ENCODE data around the gene HOXA4.

HOXA4 gene

DNA sequence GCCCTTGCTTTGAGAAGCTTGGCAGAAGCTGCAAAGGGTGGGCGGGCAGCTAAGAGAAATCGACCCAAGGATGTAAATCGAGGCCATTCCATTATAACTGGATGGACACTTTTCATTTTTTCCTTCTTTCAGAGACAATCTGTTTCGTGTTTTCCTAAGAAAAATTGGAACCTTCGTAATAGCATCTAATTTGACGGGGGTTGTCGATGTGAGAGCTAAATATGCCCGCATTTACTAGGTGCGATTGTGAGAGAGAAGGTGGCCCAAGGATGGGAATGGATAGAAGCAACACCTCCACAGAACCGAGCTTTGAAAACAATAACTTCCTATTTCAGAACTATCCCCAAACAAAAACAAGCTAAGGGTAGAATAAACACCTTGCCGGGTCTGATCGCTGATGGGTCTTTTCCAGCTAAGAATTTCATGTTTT is 848 bp upstream of the HOXA4 start:
- no peak for DNase-seq

DNA sequence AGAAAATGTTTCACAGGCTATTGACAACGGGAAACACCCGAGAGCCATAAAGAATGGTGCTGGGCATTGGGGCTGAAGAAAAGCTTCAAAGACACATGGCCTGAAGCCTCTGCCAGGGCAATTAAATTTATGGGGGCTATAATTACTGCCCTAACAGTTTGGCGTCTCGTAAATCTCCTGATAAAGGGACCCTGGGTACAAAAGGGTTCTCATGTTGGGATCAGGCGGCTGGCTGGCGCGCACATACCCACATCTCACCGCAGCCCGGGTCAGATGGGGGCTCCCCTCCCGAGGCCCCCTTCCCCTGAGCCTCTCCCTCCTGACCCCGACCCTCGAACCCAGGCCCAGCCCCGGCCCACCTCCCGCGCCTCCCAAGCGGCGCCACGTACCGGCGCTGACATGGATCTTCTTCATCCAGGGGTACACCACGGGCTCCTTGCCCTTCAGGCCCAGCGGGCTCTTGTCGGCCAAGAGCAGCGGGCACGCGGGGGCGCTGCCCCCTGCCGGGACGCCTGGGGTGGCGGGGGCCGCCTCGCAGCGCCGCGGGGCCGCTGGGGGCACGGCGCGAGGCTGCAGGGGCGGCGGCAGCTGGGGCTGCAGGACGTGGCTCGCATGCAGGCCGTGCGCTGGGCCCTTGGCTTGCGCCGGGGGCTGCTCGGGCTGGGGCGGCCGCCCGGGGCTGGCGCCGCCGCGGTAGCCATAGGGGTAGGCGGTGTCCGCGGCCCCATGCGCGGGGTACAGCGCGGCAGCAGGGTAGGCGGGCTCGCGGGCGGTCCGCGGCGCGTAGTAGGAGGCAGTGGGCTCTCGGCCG is 623 bp downstream of the HOXA4 start:
- DNase-seq: peak in 2 of 6 experiments; percentile 15 to 29

DNA sequence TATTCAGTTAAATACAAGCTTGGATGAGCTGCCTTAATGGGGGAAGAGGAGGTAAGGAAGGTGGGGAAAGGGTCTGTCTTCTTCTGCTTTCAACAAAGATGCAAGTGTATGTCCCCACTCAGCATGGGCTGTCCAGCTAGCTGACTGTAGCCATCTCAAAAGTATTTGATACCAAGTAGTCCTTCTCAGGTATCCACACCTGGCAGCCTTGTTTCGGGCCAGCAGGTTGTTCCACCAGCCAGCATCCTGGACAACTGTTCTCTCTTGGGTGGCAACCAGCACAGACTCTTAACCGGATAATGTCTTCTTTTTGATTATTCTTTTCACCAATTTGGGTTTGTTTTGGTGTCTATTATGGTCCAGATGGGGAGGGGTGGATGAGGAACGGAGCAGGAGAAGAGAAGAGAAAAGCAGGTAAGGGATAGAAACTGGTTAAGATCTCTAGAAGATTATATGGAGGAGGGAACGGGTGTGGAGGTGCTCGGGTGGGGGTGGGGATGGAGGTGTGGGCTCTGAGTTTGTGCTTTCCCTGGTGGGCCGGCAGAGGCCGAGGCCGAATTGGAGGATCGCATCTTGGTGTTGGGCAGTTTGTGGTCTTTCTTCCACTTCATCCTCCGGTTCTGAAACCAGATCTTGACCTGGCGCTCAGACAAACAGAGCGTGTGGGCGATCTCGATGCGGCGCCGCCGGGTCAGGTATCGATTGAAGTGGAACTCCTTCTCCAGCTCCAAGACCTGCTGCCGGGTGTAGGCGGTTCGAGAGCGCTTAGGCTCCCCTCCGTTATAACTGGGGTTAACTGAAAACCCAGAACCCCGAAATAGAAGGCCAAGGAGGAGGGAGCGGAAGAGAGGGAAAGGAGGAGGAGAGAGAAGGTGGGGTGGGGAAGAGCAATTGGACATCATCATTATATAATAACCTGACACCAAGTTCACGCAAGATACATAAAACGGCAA is 1.5 kb downstream of the HOXA4 start:
- no peak for DNase-seq

DNA sequence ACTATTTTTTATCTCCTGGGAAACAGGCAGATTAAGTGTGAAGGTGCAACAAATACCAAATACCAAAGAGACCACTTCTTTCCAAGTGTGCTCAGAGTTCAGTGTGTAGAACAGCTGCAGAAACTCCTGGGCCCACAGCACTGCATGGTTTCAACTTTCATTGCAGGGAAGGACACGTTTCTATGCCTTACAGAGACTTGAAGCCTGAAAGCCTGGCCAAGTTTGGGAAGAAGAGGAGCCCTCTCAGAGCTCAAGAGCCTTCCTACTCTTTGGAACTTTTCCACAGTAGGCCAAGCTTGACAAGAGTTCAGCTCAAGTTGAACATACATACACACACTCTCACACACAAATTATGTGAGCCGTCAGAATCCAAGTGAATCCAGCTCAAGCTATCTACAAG is 2.5 kb downstream of the HOXA4 start:
- no peak for DNase-seq

DNA sequence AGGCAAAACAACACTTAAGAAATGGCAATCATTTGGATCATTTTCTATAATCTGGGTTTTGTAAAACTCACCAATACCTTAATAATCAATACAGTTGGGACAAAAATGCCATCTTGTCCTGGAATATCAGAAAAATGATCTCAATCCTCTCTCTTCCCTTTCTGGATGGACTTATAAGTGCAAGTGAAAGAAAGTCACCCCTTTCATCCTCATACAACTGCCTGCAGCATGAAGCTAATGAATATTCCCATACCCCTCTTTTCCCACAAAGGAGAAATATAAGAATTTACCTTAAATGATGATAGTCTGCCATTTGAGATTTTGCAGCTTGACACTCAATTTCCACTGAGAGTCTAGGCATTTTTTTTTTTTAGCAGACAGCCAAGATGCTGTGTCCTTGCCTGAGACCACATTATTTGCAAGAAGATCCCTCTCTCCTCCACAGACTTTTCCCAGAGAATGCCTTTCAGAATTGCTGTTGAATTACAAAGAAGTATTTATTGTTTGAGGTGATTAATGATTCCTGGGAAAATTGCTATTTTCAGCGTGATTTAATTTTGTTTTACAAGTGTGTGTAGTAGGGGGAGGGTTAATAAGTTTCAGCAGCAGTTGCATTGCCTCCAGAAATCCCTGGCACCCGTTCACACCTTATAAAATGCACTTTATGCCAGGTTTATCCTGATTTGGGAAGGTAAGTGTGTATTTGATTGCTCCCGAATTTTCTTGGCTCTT is 3.8 kb downstream of the HOXA4 start:
- no peak for DNase-seq

DNA sequence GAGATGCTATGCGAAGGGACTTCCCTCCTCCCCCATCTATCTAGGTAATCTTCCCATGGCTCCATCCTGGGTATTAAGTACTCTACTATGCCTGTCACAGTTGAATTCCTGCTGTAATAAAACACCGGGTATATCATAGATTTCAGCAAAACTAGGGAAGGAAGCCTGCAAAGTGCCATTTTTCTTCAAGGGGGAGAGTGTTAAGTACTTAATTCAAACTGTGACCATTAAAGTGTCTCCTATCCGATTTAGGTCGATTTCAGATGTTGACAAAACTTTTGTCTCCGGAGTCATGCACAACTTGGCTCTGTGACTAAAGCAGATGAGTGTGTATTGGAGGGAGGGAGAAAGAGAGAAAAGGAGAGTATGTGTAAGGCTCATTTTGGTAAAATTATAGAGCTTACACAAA is 4.6 kb downstream of the HOXA4 start:
- no peak for DNase-seq

DNA sequence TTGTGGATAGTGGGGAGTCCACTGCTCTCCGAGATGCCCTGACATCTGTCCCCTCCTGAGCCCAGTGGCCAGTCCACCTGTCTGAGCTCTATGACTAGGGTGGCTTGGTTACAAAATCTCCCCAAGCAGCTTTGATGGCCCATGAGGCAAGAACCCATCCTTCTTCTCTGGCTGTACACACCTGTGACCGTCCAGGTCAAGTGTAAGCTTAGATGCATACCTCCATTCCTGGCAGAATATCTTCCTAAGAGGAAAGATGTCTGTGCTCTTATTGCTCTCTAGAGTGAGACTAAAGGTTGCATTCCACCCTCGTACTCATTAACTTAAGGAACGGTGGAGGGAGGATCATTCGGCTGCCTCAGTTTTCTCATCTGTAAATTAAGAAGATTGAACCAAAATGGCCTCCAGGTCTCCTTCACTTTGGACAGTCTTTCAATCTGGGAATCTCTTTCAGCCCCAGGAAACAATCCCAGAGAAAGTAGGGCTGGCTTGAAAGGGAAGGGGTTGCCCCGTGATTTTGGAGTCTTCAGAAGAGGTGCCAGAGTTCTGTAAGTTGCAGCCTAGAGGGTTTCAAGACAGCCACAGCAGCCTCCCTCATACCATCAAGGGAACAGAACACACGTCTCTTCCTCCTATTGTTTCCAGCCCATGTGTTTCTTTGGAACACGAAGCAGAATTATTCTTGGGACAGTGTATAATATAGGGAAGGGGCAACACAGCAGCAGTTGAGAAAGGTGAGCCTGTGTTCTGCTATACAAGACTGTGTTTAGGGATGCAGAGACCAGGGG is 5.5 kb downstream of the HOXA4 start:
- DNase-seq: no peak

DNA sequence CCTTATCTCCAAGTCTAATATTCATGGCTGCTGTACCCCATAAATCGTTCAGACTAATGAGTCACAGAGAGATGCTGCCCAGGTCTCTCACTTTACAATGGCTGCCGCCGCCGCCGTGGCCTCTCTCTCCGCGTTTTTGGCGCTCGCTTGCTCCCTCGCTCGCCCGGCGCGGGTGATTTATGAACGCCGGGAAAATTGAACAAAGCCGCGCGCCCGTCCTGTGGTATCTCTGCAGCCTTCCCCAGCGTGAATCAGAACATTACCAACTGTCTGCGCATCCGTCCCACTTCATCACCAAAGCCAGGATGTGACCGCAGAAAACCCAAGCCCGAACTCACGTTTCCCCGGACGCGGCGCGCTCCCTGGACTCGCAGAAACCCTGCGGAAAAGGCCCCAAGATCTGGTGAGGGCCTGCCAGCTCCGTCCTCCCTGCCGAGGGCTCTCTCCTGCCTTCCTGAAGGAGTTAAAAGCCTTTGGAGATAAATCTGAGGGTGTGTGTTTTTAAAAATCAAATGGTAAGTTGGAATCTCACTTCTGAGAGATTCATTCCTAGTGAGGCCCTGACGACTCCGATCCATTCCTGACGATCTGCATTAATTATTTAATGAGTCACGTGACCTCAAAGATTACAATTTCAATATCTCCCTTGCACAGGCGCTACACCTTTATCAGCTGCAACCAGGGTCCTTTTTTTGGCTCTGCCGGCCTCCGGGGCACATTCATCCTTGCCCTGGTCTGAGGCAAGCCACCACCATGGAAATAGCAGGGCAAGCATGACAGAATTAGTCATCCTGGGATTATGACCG is 6.3 kb downstream of the HOXA4 start:
- DNase-seq: no peak

DNA sequence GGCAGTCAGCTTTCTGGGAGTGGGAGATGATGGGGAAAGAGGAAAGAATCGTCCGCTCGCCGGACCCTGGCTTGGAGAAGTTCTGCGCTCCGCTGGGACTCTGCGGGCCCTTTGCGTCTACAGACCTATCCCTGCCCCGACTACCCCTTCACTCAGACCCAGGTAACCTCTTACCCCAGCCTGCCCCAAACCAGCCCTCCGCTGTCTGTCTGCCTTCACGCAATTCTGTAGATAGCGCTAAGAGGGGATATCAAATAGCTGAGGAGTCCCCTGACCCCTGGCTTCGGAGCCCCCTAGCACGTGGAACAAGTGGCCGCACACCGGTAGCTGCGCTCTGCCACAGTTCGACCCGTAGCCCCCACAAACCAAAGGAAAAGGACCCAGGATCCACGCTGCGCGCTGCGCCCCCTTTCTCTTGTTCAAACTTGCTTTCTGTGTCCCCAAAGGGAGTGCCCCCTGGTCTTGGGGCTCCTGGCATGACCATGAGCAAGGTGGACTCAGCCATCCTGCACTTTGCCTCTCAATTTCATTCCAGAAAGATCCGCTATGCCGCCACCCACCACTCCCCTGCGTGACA is 7.0 kb downstream of the HOXA4 start:
- DNase-seq: no peak

DNA sequence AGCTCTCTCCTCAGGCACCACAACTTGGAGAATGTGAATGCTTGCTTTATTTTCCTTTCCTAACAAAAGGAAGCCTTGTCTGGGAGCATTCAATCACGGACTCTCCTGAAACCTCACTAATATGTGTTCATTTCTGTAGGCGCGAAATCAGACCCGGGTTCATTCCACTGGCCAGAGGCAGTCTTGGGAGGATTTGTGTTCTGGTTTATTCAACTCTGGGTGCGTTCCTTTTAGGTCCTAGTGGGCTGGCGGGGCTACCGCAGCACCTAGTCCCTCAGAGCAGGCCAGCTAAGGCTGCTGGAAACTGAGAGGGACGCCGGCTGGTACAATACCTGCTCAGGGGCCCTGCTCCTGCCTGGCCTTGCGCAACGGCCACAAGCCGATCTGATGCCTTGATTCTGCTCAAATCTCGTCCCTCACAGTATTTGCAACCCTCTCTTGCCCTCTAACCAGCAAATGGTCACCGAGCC is 7.5 kb downstream of the HOXA4 start:
- DNase-seq: no peak

DNA sequence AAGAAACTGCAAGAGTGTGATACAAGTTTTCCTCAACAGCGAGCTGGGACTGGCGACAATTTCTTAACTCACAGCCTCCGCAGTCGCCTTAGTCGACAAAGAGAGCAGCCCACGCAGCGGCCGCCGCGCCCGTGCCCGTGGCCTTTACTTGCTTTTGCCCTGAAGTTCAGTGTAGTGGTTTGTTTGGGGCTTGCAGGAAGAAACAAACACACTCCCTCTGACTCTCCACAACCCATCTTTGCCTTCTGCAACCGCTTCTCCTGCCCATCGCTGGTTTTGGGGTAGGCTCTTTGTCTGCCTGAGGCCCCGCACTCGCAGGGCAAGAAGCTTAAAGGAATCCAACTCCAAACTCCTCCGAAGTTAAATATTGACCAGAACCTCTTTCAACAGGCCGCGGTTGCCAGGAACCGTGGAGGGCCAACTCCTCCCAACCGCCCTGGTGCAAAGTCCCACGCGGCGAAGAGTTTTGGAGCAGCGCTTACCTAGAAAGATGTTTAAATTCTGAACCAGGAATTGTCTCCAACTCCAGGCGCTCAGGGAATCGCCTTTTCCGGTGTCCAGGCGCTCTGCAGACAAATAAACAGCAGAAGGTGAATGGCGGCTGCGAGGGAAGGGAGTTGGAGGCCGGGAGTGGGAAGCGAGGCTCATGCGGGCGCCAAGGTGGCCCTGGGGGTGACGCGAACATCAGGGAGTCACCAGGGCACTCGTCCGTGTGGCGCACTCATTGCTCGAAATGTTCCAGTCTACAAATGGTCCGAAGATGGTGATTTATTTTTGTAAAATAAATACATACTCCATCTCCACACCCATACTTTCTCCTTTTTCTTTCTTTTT is 8.3 kb downstream of the HOXA4 start:
- no peak for DNase-seq

DNA sequence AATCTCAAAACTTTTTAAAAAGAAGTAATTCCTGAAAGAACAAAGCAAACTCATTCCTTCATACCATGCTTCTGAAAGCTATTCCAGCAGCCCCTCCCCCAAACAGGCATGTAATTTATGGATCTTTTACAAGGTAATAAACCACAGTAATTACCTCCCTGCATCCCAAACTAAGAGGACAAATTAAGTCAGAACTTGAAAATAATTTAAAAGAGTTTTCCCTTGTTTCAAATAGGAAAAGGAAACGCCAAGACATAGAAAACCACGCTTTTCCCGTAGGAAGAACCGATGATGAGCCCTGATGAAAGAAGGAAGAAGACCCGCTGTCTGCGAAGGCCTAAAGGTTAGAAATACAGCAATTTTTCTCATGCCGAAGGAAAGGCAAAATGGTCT is 8.9 kb downstream of the HOXA4 start:
- no peak for DNase-seq

DNA sequence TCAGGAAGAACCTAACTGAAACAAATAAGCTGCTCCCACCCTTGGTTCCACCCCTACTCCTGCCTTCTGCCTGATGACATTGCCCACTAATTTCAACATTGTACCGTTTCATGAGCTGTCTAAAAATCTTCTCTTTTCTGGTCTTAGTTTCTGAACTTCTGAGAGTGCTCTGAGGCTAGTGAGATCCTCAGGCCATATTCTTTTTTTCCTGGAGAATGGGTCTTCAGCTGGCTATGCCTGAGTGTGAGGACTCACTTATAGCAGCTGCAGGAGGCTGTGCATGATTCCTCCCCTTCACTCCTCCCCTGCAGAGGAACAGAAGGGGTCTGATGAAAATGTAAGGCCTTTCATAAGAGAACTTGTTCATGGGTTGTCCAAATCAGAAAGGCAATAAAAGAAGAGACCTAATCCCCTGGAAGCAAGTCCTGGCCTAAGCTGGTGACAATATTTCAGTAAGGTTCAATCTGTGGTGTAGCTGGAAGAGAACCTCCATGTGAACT is 11.1 kb downstream of the HOXA4 start:
- DNase-seq: no peak

DNA sequence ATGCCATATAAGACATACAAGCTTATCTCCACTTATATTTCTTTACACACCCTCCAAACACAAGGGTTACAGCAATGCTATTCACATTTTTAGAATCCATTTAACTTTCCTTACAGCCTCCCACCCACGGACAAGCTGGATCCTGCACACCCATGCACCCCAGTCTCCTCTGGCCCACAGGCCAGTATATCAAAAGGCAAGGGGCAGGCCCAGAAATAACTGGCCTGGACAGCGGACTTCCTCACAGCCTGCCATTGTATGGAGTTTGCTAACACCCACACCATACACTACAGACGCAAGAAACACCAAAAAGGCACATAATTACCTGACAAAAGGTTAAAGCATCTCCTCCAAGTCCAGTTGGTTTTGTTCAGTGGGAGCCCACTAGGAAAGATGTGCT is 12.0 kb downstream of the HOXA4 start:
- no peak for DNase-seq

DNA sequence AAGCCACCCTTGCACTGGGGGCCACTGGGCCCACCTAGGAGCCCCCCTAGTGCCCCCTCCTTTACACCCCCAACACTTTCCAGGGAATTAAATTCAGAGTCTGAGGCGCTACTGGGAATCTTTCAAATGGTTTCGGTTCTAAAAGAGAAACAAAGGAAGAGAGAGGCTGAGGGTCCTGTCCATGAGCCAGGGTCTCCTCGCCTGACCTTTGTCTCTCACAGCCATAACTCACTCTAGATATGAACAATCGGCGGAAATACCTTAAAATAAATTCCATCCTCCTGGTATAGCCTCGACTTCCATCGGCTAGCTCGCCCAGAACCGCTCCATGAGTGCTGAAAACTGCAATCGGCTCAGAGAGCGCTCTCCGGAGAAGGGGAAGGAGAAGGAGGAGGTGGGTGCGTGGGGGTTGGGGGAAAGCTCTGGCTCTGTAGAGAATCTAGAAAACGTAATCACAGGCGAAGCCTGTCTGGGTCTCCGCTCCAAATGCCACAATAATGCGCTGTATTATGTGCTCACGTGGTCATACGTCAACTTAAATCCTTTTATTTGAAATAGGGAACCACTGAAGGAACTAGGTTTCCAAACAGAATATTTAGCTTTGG is 12.6 kb downstream of the HOXA4 start:
- no peak for DNase-seq

DNA sequence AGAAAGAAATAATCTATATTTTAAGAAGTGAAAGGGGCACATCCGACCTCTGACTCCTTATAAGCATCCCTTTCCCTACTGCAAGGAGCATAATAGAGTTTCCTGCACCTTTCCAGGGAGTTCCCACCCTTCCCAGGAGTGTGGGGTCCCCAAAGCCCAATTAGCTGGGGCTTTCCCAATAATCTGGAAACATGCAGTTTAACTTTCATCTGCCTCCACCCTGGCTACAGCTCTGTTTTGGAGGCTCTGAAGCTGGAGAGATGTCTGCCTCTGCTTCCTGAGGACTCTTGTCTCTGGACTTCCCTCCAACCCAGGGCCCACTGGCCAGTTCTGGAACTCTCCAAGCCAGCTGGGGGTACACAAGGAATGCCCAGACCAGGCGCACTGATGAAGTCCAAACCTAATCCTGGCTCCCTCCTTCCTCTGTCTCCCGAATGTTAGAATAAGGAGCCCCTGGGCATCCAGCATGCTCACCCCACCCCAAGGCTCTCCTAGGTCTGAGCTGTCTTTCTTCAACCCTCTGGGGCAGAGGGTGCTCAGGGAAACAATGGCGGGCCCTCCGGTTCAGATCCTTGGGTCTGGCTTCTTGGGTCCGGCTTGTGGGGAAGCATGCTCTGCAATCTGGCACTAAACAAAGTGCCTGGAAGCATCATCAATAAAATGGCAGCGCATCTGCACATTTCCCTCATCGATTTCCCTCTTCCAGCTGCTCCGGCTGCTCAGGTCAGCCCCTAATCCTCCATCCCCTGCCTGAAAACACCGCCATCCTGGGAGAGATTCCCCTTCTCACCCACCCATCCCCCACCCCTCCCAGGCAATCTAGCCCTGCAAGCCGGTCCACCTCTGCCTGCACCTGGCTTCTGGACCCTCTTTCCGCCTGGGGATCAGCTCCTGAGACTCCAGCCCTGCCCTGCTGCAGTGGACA is 13.3 kb downstream of the HOXA4 start:
- no peak for DNase-seq

DNA sequence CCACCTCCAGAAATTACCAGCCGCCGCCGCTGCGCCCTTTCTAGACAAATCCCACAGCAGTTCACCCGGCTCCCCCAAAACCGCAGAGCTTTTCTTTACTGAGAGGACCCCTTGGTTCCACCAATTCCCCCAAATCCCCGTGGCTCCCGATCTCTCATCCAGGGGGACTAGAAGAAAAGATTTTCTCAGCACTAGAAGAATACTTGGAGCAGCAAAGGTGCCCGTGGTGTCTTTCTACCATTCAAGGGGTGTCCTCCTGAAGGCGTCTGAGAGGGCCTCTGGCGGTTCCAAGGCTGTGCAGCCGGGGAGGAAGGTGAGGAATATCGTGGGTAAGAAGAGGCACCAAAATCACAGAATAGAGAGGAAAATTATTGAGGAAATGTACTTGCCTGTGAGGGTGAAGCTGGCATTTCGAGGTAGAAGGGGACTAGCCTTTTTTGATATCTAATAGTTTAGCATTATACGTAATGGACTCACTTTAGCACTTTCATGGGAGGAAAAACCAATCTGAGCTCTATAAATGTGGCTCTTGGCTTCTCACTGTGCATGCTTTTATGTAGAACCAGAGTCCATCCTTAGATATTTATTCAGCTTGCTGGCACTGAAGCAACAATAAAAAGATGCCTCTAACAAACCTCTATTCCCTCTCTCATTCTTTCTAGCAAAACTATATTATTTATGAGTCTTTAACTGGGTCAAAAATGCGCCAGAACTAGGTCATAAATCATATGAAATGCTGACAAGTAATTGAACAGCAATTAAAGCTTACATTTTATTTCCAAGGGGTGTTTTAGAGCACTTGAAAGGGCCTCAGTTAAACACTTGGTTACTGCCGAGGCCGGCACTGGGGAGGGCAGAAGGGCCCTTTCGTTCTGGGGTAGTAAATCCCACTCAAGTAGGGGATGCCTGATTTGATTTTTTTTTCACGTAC is 14.3 kb downstream of the HOXA4 start:
- no peak for DNase-seq

Measured in stimulated activated naive CD4-positive, alpha-beta T cell (primary cell).